ENCODE results near the gene VEGFA. TPM values are rescaled to one million over a fixed set of nuclear protein-coding genes. Genes with fewer than 3 reads are reported as not detected.

VEGFA gene
- total and polyA plus RNA-seq, 2 donors = 18.4 to 24.1 TPM

- DNase-seq (ENCODE audit: low read depth in 6 of 9, low spot score in 9 of 9) = peak in 3 of 9 donors; percentile 25 to 60 (median 35)
- Histone ChIP-seq H3K27me3 (ENCODE audit: control insufficient read depth in 2 of 2, insufficient read depth in 1 of 2, low read length in 1 of 2) (no peaks in the 10 kb centered on the region), H3K9me3 (ENCODE audit: control insufficient read depth in 2 of 2, insufficient read depth in 1 of 2, low read length in 1 of 2) (no peaks in the 10 kb centered on the region), H3K27ac (ENCODE audit: low read depth in 1 of 2, low read length in 1 of 2) (no peak overlapping the region), H3K4me3 (ENCODE audit: low read length in 2 of 2) (no peak overlapping the region), H3K4me1 (ENCODE audit: control insufficient read depth in 2 of 2, insufficient read depth in 2 of 2, low read length in 2 of 2) (peaks cover 7 to 25% of the 10 kb centered on the region in 2 donors), H3K36me3 (ENCODE audit: control insufficient read depth in 2 of 2, insufficient read depth in 2 of 2, low read length in 1 of 2) (no peaks in the 10 kb centered on the region)
- WGBS = 86% methylated on average over 11 of the region's 11 CpGs
Observed at GRCh38 chr6:43796903-43797890, 27.2 kb downstream of the VEGFA start.

GRCh38 chr6:43797919-43798318 is 27.9 kb downstream of the VEGFA start:
- no peaks in the 10 kb centered on the region for H3K27me3 ChIP-seq (ENCODE audit: control insufficient read depth in 2 of 2, insufficient read depth in 1 of 2, low read length in 1 of 2)
- no peak overlapping the region for H3K27ac ChIP-seq (ENCODE audit: low read depth in 1 of 2, low read length in 1 of 2)
- H3K4me3 ChIP-seq (ENCODE audit: low read length in 2 of 2) = no peak overlapping the region
- 96% methylated on average over 11 of the region's 11 CpGs for WGBS
- H3K9me3 ChIP-seq (ENCODE audit: control insufficient read depth in 2 of 2, insufficient read depth in 1 of 2, low read length in 1 of 2) = no peaks in the 10 kb centered on the region
- H3K36me3 ChIP-seq (ENCODE audit: control insufficient read depth in 2 of 2, insufficient read depth in 2 of 2, low read length in 1 of 2) = no peaks in the 10 kb centered on the region
- DNase-seq (ENCODE audit: low read depth in 6 of 9, low spot score in 9 of 9) = no peak
- H3K4me1 ChIP-seq (ENCODE audit: control insufficient read depth in 2 of 2, insufficient read depth in 2 of 2, low read length in 2 of 2) = peaks cover 7 to 28% of the 10 kb centered on the region in 2 donors

GRCh38 chr6:43798688-43799444 is 28.9 kb downstream of the VEGFA start:
- peaks cover 7 to 35% of the 10 kb centered on the region in 2 donors for H3K4me1 ChIP-seq (ENCODE audit: control insufficient read depth in 2 of 2, insufficient read depth in 2 of 2, low read length in 2 of 2)
- DNase-seq (ENCODE audit: low read depth in 6 of 9, low spot score in 9 of 9) = no peak
- 91% methylated on average over 10 of the region's 10 CpGs for WGBS
- no peaks in the 10 kb centered on the region for H3K27me3 ChIP-seq (ENCODE audit: control insufficient read depth in 2 of 2, insufficient read depth in 1 of 2, low read length in 1 of 2)
- no peaks in the 10 kb centered on the region for H3K36me3 ChIP-seq (ENCODE audit: control insufficient read depth in 2 of 2, insufficient read depth in 2 of 2, low read length in 1 of 2)
- H3K9me3 ChIP-seq (ENCODE audit: control insufficient read depth in 2 of 2, insufficient read depth in 1 of 2, low read length in 1 of 2) = no peaks in the 10 kb centered on the region
- H3K4me3 ChIP-seq (ENCODE audit: low read length in 2 of 2) = no peak overlapping the region
- peak overlapping the region in 1 of 2 donors; percentile 67 for H3K27ac ChIP-seq (ENCODE audit: low read depth in 1 of 2, low read length in 1 of 2)

GRCh38 chr6:43799551-43800297 is 29.7 kb downstream of the VEGFA start:
- WGBS = 26% methylated on average over 6 of the region's 6 CpGs
- DNase-seq (ENCODE audit: low read depth in 6 of 9, low spot score in 9 of 9) = peak in 4 of 9 donors; percentile 12 to 60 (median 36)
- no peaks in the 10 kb centered on the region for H3K9me3 ChIP-seq (ENCODE audit: control insufficient read depth in 2 of 2, insufficient read depth in 1 of 2, low read length in 1 of 2)
- H3K36me3 ChIP-seq (ENCODE audit: control insufficient read depth in 2 of 2, insufficient read depth in 2 of 2, low read length in 1 of 2) = no peaks in the 10 kb centered on the region
- H3K27ac ChIP-seq (ENCODE audit: low read depth in 1 of 2, low read length in 1 of 2) = peak overlapping the region in 1 of 2 donors; percentile 67
- H3K4me3 ChIP-seq (ENCODE audit: low read length in 2 of 2) = no peak overlapping the region
- H3K4me1 ChIP-seq (ENCODE audit: control insufficient read depth in 2 of 2, insufficient read depth in 2 of 2, low read length in 2 of 2) = peaks cover 7 to 35% of the 10 kb centered on the region in 2 donors
- no peaks in the 10 kb centered on the region for H3K27me3 ChIP-seq (ENCODE audit: control insufficient read depth in 2 of 2, insufficient read depth in 1 of 2, low read length in 1 of 2)

GRCh38 chr6:43800298-43800623 is 30.2 kb downstream of the VEGFA start:
- Histone ChIP-seq H3K27me3 (ENCODE audit: control insufficient read depth in 2 of 2, insufficient read depth in 1 of 2, low read length in 1 of 2) (no peaks in the 10 kb centered on the region), H3K4me1 (ENCODE audit: control insufficient read depth in 2 of 2, insufficient read depth in 2 of 2, low read length in 2 of 2) (peaks cover 7 to 35% of the 10 kb centered on the region in 2 donors), H3K36me3 (ENCODE audit: control insufficient read depth in 2 of 2, insufficient read depth in 2 of 2, low read length in 1 of 2) (no peaks in the 10 kb centered on the region), H3K9me3 (ENCODE audit: control insufficient read depth in 2 of 2, insufficient read depth in 1 of 2, low read length in 1 of 2) (no peaks in the 10 kb centered on the region), H3K27ac (ENCODE audit: low read depth in 1 of 2, low read length in 1 of 2) (peak overlapping the region in 1 of 2 donors; percentile 67), H3K4me3 (ENCODE audit: low read length in 2 of 2) (no peak overlapping the region)
- no peak for DNase-seq (ENCODE audit: low read depth in 6 of 9, low spot score in 9 of 9)
- 77% methylated on average over 3 of the region's 3 CpGs for WGBS

- peaks cover 7 to 35% of the 10 kb centered on the region in 2 donors for H3K4me1 ChIP-seq (ENCODE audit: control insufficient read depth in 2 of 2, insufficient read depth in 2 of 2, low read length in 2 of 2)
- WGBS = 96% methylated on average over 10 of the region's 10 CpGs
- DNase-seq (ENCODE audit: low read depth in 6 of 9, low spot score in 9 of 9) = no peak
- no peaks in the 10 kb centered on the region for H3K9me3 ChIP-seq (ENCODE audit: control insufficient read depth in 2 of 2, insufficient read depth in 1 of 2, low read length in 1 of 2)
- H3K4me3 ChIP-seq (ENCODE audit: low read length in 2 of 2) = no peak overlapping the region
- no peaks in the 10 kb centered on the region for H3K36me3 ChIP-seq (ENCODE audit: control insufficient read depth in 2 of 2, insufficient read depth in 2 of 2, low read length in 1 of 2)
- H3K27ac ChIP-seq (ENCODE audit: low read depth in 1 of 2, low read length in 1 of 2) = no peak overlapping the region
- no peaks in the 10 kb centered on the region for H3K27me3 ChIP-seq (ENCODE audit: control insufficient read depth in 2 of 2, insufficient read depth in 1 of 2, low read length in 1 of 2)
Observed at GRCh38 chr6:43800746-43801494, 30.9 kb downstream of the VEGFA start.

- no peaks in the 10 kb centered on the region for H3K36me3 ChIP-seq (ENCODE audit: control insufficient read depth in 2 of 2, insufficient read depth in 2 of 2, low read length in 1 of 2)
- H3K4me3 ChIP-seq (ENCODE audit: low read length in 2 of 2) = no peak overlapping the region
- no peak overlapping the region for H3K27ac ChIP-seq (ENCODE audit: low read depth in 1 of 2, low read length in 1 of 2)
- 95% methylated on average over 16 of the region's 16 CpGs for WGBS
- no peaks in the 10 kb centered on the region for H3K27me3 ChIP-seq (ENCODE audit: control insufficient read depth in 2 of 2, insufficient read depth in 1 of 2, low read length in 1 of 2)
- DNase-seq (ENCODE audit: low read depth in 6 of 9, low spot score in 9 of 9) = no peak
- H3K4me1 ChIP-seq (ENCODE audit: control insufficient read depth in 2 of 2, insufficient read depth in 2 of 2, low read length in 2 of 2) = peaks cover 7 to 35% of the 10 kb centered on the region in 2 donors
- H3K9me3 ChIP-seq (ENCODE audit: control insufficient read depth in 2 of 2, insufficient read depth in 1 of 2, low read length in 1 of 2) = no peaks in the 10 kb centered on the region
Observed at GRCh38 chr6:43801495-43802181, 31.6 kb downstream of the VEGFA start.
